ENCODE results near the gene UBB. TPM values are rescaled to one million over a fixed set of nuclear protein-coding genes. Genes with fewer than 3 reads are reported as not detected.

Gene UBB
- total RNA-seq, 1 experiment from 2014 or later: 1,654 TPM

DNA sequence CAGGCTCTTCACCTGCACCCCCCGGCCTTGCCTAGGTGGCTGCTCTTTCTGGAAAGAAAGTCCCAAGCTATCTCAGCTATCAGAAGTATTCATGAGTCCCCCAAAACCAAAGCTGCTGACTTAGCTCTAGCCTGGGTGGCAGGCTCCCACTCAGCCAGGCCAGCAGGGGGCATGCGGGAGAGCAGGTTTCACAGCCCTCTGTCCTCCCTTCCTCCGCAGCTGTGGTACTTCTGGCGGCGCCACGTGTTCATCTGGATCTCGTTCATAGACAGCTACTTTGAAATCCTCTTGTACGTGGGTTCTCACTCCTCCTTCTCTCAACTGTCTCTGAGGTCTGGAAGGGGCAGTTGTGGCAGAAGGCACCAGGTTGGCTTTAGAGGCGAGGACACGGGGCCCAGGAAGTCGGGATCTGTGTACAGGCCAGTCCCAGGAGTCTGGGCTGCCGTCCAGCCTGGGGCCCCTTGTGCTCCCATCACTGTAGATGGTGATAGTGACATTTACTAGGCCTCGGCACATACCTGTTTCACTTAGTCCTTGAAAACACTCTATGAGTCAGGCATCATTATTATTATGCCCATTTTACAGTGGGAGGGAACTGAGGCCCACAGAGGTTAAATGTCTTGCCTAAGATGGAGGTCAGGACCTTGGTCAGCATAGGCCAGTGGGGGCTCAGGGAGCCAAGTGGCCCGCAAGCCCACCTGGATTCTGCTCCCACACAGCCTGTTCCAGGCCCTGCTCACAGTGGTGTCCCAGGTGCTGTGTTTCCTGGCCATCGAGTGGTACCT lies 47.4 kb downstream of the UBB start:
- Histone ChIP-seq H3K4me3 (ENCODE audit: low read depth in 2 of 2, low read length in 2 of 2) (no peak overlapping the region), H3K27ac (ENCODE audit: low read length) (no peak overlapping the region), H3K4me1 (ENCODE audit: control insufficient read depth, insufficient read depth, low read length) (no peaks in the 10 kb centered on the region), H3K9me3 (ENCODE audit: control insufficient read depth, insufficient read depth, low read depth, low read length) (no peaks in the 10 kb centered on the region), H3K36me3 (ENCODE audit: control insufficient read depth, insufficient read depth, low read length) (no peaks in the 10 kb centered on the region), H3K27me3 (ENCODE audit: control insufficient read depth, insufficient read depth, low read length) (no peaks in the 10 kb centered on the region)
- intact Hi-C loops (cut with micrococcal nuclease; ENCODE audit: unreplicated experiment) (no loop called here), in situ Hi-C loops (cut with HindIII; ENCODE audit: low pct_unique_long_range_greater_than_20kb, low sequenced_read_pairs) (no loop called here)
- TF ChIP-seq, protein P1, sequence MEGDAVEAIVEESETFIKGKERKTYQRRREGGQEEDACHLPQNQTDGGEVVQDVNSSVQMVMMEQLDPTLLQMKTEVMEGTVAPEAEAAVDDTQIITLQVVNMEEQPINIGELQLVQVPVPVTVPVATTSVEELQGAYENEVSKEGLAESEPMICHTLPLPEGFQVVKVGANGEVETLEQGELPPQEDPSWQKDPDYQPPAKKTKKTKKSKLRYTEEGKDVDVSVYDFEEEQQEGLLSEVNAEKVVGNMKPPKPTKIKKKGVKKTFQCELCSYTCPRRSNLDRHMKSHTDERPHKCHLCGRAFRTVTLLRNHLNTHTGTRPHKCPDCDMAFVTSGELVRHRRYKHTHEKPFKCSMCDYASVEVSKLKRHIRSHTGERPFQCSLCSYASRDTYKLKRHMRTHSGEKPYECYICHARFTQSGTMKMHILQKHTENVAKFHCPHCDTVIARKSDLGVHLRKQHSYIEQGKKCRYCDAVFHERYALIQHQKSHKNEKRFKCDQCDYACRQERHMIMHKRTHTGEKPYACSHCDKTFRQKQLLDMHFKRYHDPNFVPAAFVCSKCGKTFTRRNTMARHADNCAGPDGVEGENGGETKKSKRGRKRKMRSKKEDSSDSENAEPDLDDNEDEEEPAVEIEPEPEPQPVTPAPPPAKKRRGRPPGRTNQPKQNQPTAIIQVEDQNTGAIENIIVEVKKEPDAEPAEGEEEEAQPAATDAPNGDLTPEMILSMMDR (IDR thresholded peaks at IDR 0.05): peak; percentile 85; the same call in 1 of the 2 replicates
- TF ChIP-seq TCF7L2 (IDR thresholded peaks at IDR 0.05; ENCODE audit: low read depth, low read length): no peak
- DNase-seq (ENCODE audit: low read depth, low spot score) (no peak), ATAC-seq (peak; percentile 80)
- POLR2A ChIA-PET: no interaction called here
- CTCF ChIA-PET: interaction anchor here (1.0 to 1.5 kb wide), 3 partner anchors 10 to 93 kb away, joined by 3 to 6 read pairs (median 3); no protein-coding TSS in a partner anchor
- no TSS peak for BruUV-seq (replicated peaks)

DNA sequence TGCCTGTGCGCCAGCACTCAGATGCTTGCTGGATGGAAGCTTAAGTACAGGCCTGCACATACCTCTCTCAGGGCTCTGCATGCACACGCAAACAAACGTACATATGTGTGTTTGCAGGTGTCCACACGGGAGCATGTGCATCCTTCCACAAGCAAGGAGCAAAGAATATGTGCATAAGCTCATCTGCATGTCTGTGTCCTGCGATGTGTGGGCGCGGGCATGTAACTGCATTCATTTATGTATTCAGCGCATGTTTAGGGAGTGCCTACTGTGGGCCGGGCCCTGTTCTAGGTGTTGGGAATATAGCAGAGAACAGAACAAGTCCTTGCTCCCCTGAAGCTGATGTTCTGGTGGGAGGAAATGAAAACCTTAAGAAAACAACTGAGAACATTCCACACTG lies 48.2 kb downstream of the UBB start:
- no peak for DNase-seq (ENCODE audit: low read depth, low spot score)
- POLR2A ChIA-PET: no interaction called here
- no peaks in the 10 kb centered on the region for H3K27me3 ChIP-seq (ENCODE audit: control insufficient read depth, insufficient read depth, low read length)
- no TSS peak for BruUV-seq (replicated peaks)
- CTCF ChIA-PET: no interaction called here
- in situ Hi-C loops (cut with HindIII; ENCODE audit: low pct_unique_long_range_greater_than_20kb, low sequenced_read_pairs) (no loop called here), intact Hi-C loops (cut with micrococcal nuclease; ENCODE audit: unreplicated experiment) (no loop called here)
- H3K36me3 ChIP-seq (ENCODE audit: control insufficient read depth, insufficient read depth, low read length): no peaks in the 10 kb centered on the region
- ATAC-seq: no peak
- H3K9me3 ChIP-seq (ENCODE audit: control insufficient read depth, insufficient read depth, low read depth, low read length): no peaks in the 10 kb centered on the region
- no peaks in the 10 kb centered on the region for H3K4me1 ChIP-seq (ENCODE audit: control insufficient read depth, insufficient read depth, low read length)
- H3K27ac ChIP-seq (ENCODE audit: low read length): no peak overlapping the region
- H3K4me3 ChIP-seq (ENCODE audit: low read depth in 2 of 2, low read length in 2 of 2): no peak overlapping the region
- no peak for TF ChIP-seq TCF7L2 (IDR thresholded peaks at IDR 0.05; ENCODE audit: low read depth, low read length)
- TF ChIP-seq, protein P1 (IDR thresholded peaks at IDR 0.05): no peak
- TF ChIP-seq POLR2AphosphoS5 (IDR thresholded peaks at IDR 0.05; ENCODE audit: low read depth, low read length): no peak
- no peak for TF ChIP-seq SIN3A (IDR thresholded peaks at IDR 0.05; ENCODE audit: borderline replicate concordance, insufficient read depth, low read depth, low read length)
- TF ChIP-seq, protein P2, sequence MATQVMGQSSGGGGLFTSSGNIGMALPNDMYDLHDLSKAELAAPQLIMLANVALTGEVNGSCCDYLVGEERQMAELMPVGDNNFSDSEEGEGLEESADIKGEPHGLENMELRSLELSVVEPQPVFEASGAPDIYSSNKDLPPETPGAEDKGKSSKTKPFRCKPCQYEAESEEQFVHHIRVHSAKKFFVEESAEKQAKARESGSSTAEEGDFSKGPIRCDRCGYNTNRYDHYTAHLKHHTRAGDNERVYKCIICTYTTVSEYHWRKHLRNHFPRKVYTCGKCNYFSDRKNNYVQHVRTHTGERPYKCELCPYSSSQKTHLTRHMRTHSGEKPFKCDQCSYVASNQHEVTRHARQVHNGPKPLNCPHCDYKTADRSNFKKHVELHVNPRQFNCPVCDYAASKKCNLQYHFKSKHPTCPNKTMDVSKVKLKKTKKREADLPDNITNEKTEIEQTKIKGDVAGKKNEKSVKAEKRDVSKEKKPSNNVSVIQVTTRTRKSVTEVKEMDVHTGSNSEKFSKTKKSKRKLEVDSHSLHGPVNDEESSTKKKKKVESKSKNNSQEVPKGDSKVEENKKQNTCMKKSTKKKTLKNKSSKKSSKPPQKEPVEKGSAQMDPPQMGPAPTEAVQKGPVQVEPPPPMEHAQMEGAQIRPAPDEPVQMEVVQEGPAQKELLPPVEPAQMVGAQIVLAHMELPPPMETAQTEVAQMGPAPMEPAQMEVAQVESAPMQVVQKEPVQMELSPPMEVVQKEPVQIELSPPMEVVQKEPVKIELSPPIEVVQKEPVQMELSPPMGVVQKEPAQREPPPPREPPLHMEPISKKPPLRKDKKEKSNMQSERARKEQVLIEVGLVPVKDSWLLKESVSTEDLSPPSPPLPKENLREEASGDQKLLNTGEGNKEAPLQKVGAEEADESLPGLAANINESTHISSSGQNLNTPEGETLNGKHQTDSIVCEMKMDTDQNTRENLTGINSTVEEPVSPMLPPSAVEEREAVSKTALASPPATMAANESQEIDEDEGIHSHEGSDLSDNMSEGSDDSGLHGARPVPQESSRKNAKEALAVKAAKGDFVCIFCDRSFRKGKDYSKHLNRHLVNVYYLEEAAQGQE (IDR thresholded peaks at IDR 0.05; ENCODE audit: insufficient read depth in 1 of 2, low read depth in 2 of 2, low read length in 1 of 2): no peak

Data from Panc1 (cell line).